ENCODE measurements around the gene SCAI.

SCAI gene

DNA sequence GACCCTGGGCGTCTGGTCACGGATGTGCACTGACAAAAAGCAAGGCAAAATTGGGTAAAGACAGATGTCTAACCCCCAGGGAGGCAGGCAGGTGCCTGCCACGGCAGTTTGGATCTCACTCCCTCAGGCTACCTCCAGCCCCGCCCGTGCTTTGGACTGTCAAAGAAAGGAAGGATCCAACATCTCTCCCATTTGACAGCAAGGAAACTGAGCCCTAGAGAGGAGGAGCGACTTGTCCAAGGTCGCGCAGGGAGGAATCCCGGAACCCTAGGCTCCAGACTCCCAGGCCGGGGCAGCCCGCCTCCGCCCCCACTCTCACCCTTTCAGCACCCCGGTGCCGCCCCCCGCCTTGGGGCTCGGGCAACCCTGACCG lies 202.8 kb downstream of the SCAI start:
- peak; percentile 44 for DNase-seq

DNA sequence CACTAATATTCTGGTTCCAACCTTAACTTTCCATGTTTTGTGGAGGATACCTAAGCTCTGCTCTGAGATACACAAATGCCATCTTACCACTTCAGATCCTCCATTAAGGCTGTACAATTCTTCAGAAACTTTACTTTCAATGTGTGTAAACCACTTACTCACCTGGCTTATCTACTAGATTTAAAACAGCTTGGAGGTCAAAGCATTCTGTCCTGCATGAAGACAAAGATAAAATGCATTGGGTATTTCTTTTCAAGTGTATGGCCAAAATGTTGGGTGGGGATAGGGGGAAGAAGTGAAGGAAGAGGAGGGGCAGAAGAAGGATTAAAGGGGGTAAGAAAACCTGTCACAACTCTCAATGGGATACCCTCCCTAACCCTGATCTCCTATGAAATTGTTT lies 203.4 kb downstream of the SCAI start:
- no peak for DNase-seq

DNA sequence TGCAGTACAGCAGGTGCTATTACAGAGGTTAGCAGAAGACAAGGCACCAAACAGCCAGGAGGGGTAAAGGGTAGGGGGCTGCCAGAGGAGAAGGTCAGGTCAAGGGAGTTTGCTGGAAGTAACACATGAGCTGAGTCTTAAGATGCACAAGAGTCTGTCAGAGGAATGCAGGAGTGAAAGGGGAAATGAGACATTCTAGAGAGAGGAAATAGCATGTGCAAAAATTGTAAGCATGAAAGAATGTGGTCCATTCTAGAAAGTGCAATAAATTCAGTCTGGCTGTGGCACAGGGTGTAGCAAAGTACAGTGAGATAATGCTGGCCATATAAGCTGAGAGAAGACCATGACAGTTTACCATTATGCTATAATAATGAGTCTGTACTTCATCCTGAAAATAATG lies 209.0 kb downstream of the SCAI start:
- DNase-seq, result no peak

DNA sequence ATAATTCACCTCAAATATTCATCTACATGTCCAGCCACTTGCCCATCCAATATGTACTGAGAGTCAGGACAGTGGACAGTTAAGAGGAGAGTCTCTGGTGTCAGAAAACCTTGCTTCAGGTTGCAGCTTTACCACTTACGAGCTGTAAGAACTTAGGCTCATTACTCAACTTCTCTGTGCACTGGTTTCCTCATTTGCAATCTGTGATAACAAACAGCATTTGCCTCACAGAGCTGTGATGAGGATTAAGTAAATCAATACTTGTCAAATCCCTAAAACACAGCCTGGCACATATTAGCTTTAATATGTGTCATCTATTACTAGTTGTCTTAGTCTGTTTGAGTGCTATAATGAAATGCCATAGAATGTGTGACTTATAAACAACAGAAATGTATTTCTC lies 211.0 kb downstream of the SCAI start:
- DNase-seq, result no peak

GRCh38 chr9:124929464-124929863 lies 213.9 kb downstream of the SCAI start:
- no peak for DNase-seq

GRCh38 chr9:124928116-124928515 lies 215.2 kb downstream of the SCAI start:
- no peak for DNase-seq

GRCh38 chr9:124920394-124920793 lies 222.9 kb downstream of the SCAI start:
- peak; percentile 63 for DNase-seq

DNA sequence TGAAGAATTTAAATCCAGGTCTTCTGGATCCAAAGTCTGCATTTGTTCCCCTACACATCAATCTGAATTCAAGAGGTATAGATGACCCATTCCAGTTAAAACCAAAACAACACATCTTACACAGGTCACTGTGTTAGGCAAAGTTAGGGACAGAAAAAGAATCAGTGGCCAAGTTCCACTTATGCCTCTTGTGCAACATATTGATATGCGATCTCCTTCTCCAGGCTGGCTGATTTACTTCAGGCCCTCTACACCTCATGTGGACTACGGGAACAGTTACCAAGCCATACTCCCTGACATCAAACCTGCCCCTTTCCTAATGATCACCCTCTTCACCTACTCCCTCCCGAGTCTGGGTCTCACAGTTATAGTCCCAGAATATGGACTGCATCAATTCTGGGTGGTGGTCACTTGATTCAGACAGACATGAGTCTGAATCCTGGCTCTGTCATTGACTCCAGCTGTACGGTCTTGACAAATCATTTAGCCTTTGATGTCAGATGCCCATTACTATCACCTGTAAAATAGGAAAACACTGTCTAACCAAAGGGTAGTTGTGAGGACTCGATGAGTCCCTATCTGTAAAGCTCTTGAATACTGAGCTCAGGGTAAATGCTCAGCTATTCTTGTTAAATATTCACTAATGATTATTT lies 228.4 kb downstream of the SCAI start:
- no peak for DNase-seq

DNA sequence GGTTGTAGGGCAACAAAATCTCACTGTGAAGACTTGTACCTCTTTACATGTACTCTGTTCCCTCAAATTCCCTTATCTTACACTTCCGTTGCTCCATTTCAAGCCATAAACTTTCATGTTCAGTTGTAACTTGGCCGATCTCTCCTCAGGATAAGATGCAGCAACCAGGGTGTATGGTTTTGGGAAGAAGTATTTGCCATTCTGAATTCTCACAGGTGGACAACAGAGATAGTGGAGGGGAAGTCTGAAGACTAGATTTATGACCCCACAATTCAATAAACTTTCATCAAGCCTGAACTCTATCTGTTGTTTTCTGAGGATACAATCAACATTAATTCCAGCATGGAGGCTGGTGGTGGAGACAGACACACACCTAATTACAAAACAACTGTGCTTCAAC lies 229.9 kb downstream of the SCAI start:
- DNase-seq, result no peak

GRCh38 chr9:124911766-124912165 lies 231.6 kb downstream of the SCAI start:
- no peak for DNase-seq

DNA sequence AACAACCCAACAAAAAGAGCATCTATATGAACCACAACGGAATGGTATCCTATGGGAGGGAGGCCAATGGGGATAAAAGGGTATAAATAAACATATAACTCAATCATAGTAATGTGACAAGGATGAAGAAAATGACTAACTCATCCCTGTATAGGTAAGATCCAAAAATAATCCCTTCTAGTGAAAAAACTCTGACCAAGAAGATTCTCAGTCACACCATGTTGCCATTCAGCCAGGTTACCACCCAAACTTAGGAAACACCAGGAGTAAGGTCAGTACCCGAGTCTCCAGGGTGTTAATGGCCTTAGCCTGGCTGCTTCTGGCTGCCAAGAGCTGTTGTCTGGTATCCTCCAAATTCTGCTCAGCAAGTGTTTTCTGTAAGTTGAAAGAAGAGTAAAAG lies 235.2 kb downstream of the SCAI start:
- DNase-seq, result no peak

- no peak for DNase-seq
These were observed 236.4 kb downstream of the SCAI start for GRCh38 chr9:124906966-124907365.

- DNase-seq, result no peak
These were observed 243.5 kb downstream of the SCAI start for GRCh38 chr9:124899845-124900244.

- DNase-seq, result no peak
These were observed 245.5 kb downstream of the SCAI start for GRCh38 chr9:124897570-124898460.

GRCh38 chr9:124894741-124895170 lies 248.6 kb downstream of the SCAI start:
- DNase-seq, result no peak

- DNase-seq, result no peak
These were observed 249.1 kb downstream of the SCAI start for GRCh38 chr9:124894035-124894740.

Measured in NCI-H2029 treated with DMSO at 0.1 percent for 48 hours (cell line).